SHP77 (cell line): ENCODE measurements around the gene PKN3.

Experiments used
- DNase-seq, 2 experiments: peaks; one replicate each; lab custom pipeline; 2025; lab: John Stamatoyannopoulos, UW

PKN3 gene

DNA sequence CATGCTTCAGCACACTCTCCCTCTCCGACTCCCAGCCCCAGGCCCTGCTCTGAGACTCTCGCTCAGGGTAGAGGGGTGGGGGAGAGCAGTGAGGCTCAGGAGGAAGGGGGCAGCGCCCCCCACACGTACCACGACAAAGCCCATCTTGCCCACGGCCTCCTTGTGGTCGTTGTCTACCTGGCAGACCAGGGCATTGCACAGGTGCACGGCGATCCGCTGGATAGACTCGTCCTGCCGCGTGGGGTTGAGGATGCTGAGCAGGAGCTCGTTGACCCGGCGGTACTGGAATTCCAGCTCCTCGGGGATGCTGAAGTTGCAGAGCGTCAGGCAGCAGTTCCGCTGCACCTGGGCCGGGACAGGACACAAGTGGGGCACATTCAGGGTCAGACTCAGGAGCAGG is 40.1 kb downstream of the PKN3 start:
- DNase-seq = no peak

DNA sequence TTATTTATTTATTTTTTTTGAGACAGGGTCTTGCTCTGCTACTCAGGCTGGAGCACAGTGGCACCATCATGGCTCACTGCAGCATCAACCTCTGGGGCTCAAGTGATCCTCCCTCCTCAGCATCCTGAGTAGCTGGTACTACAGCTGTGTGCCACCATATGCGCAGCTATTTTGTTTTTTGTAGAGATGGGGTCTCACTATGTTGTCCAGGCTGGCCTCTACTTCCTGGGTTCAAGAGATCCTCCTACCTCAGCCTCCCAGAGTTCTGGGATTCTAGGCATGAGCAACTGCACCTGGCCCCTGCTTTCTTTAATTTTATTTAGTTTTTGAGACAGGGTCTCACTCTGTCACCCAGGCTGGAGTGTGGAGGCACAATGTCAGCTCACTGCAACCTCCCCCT is 41.1 kb downstream of the PKN3 start:
- DNase-seq = no peak

DNA sequence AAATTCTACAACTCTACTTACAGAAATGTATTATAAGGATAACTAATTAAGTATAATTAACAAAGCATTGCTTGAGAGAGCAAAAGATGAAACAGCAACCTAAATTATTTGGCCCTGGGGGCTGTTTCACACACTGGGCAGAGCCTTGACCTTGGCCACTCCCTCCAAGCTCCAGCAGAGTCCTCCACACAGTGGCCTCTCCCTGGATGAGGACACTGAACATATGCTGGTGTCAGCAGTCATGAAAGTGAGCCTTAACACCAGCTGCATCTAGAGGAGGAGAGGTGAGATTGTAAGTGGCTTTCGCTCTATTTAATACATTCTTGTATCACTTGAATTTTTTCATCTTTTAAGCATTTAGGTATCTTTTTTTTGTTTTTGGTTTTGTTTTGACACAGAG is 44.9 kb downstream of the PKN3 start:
- no peak for DNase-seq

DNA sequence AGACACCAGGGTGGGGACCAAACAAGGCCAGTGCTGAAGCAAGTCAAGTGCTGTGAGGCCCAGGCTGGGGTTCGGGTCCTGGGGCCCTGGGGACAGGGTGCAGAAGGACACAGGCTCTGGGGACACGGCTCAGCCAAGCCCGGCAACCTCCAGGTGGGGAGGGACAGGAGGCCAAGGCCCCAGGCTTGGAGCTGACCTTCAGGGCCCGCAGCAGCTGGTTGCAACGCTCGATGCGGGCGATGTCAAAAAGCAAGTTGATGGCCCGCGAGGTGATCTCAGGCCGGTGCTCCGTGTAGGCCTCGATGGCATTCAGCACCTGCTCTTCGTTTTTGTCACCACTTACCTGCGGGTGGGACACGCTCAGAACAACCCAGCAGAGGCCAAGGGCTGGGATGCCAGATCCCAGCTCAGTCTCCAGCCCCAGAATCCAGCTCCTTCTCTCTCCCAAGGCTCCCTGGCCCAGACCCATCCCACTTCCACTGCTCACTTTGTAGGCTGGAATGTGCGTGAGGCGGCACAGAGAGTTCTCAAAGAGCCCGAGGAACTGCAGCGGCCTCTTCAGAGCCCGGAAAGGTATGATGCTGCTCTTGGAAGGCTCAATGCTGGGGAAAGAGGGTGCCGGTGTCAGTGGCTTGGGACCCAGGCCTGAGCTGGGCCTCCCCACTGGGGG is 48.8 kb downstream of the PKN3 start:
- DNase-seq = no peak

DNA sequence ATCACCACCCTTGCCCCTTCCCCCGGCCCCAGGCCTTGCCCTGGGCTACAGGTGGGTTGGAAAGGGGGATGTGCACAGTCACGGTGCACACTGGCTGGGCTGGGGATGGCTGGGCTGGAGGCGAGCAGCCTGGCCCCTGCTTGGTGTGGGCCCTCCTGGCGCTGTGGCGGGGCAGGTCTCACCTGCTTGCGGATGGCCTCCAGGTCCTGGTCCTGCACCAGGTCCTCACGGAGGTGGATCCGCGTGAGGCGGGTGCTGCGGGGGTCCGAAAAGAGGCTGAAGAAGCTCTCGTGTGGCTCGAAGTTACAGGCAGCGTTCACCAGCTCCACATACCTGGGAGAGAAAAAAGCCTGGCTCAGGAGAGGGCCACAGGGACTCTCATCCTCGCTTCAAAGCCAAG is 51.3 kb downstream of the PKN3 start:
- DNase-seq = no peak

DNA sequence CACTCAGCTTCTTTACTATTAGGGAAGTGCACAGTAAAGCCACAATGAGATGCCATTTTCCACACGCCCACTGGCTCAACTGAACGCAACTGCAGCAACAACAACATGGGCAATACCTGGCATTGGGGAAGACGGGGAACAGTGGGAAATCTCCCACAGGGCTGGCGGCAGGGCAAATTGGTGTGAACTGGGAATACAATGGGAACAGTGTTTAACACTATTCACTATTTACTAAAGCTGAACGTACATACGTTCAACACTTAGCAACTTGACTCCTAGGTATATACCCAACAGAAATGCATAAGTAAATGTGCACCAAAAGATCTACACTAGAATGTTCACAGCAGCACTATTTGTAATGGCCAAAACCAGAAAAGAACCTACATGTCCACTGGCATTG is 55.3 kb downstream of the PKN3 start:
- DNase-seq = no peak

DNA sequence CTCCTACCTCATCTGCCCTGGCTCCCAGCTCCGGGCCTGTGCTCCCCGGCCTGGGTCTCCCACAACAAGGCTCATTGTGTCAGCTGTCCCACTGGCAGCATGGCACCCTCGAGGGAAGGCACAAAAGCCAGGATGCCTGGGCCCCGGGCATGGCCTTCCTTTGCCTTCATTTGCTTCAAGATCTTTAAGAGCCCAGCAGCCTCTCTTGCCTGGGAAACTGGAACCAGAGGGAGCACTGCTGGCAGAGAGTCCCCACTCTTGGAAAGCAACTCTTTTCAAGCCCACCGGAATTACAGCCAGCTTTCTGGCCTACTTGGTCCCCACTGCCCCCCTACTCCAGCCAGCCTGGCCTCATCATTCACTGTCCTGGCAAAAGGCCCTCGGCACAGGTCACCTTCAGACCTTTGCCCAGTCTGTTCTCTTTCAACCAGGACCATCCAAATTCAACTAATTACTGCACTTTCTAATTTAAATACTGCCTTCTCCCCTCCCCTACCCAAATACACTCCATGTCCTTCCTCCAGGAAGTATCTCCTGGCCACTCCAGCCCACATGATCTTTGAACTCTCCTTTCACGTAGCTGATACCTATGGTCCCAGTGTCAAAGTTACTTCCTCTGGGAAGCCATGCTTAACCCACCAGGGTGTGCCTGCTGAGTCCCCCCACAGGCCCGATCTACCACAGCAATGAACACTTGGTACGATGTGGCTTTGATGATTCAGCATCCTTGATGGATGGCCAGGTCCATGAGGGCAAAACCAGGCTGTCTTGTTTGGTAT is 60.6 kb downstream of the PKN3 start:
- no peak for DNase-seq

DNA sequence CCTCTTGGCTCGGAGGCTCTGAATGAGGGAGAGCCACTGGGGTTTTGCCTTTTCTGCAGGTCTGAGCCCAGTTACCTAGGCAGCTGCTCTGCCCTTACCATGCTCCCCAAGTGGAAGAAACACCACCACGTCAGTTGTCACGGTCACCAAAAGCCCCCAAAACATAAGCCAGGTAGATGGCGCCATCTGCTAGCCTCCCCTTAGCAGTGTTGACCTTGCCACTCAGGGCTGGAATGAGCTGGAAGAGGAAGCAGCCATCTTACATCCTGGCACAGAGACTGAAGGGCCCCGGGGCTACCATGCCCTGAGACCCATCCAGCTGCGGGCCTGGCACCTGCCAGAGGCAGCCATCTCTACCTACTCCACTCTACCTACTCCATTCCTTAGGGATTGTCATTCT is 62.1 kb downstream of the PKN3 start:
- no peak for DNase-seq

DNA sequence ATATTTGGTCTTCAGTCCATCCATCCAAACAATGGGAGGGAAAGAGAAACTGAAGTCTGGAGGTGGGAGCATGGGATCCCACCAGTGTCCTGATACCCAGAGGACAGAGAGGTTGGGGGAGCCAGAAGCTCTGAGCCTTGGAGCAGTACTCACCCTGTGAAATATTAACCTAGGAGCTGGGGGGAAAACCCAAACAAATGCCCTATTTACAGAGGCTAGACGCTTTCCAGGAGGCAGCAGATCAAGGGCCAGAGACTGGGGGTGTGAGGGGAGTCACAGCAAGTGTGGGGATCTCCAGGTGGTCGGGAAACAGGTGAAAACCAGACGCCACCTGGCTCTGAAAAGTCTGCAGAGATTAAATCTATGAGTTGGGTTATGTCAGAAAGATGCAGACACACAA is 63.2 kb downstream of the PKN3 start:
- DNase-seq = no peak

DNA sequence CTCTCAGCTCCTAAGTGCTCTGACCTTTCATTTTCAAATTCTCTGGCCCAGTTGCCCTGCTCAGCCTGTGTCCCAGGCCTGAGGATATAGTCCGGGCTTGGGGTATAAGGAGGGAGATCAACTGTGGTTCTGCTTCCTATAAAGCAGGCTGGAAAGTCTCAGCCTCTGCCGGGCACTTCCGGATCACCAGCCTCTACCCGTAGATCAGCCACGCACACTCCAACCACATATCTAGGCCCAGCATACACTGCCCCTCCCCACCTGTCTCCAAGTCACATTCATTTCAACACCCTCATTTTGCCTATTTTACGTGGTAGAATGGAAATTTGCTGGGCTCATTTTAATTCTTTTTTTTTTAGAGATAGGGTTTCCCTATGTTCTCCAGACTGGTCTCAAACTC is 66.3 kb downstream of the PKN3 start:
- no peak for DNase-seq
